Measurements from ENCODE around the gene NAIP. TPM values are rescaled to one million over a fixed set of nuclear protein-coding genes. Genes with fewer than 3 reads are reported as not detected.
"Not testable (repeated sequence)": the region's sequence is repeated elsewhere in the genome, so short reads cannot be mapped to it uniquely, and the experiment has no call there.

NAIP gene
- total RNA-seq, 1 experiment from 2014 or later = 1.9 TPM

DNA sequence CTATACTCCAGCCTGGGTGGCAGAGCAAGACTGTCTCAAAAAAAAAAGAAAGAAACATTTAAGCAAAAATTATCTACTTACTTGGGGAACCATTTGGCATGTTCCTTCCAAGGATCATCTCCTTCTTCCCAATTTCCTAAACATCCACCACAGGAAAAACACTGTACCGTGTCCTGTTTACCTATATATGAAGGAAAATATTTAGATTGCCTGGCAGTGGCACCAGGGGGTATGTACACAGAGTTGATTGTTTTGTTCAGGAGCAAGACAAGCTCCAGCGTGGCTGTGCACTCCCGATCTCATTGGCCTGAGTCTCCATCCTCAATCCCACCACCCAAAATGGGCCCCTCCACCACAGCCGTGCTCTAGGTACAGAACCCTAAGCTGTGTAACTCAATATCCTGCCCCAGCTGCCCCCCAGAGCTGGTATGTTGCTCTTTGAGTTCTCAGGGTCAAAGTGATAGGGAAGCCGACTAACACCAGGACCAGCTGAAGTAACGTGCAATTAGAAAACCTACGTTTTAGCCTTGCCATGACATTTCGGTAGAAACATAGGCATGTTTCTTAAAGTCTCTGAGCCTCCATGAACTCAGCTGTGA, 13.8 kb downstream of the NAIP start:
- DNase-seq (ENCODE audit: low spot score) = no peak
- Mint-ChIP-seq H3K9me3 (no peaks in the 10 kb centered on the region), H3K27me3 (ENCODE audit: low read depth) (no peaks in the 10 kb centered on the region), H3K36me3 (no peaks in the 10 kb centered on the region), H3K4me3 (no peak overlapping the region), H3K4me1 (peaks cover 3% of the 10 kb centered on the region; the same call in 1 of the 2 replicates), H3K27ac (no peak overlapping the region)
- CTCF ChIA-PET = no interaction called here
- TF ChIP-seq GABPB1 (CRISPR knock-in tag; IDR thresholded peaks at IDR 0.05) (0 out of 2 replicates have a peak, but pooled peaks have one; percentile 22), NFE2L1 (CRISPR knock-in tag; IDR thresholded peaks at IDR 0.05) (no peak)
- ATAC-seq = no peak
- POLR2A ChIA-PET = no interaction called here

DNA sequence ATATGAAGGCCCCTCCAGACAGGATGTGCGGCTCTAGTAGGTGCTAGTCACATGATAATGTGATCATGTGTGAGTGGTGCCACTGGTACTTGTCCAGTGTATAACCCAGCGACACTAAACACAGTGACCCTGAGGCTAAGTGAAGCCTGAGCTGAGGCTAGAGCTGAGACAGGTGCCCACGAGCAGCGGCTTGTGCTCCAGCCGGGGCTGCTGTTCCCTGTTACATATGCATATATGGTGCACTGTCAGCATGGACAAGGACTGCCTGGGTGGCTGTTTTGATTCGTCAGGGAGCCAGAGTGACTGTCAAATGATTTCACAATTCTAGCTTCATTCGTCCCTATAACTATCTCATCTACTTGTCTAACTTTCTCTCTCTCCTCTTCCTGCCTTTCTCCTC, 18.2 kb downstream of the NAIP start:
- DNase-seq (ENCODE audit: low spot score); H3K36me3 Mint-ChIP-seq; H3K27ac Mint-ChIP-seq; H3K27me3 Mint-ChIP-seq (ENCODE audit: low read depth); H3K9me3 Mint-ChIP-seq; H3K4me3 Mint-ChIP-seq; ATAC-seq; CTCF ChIA-PET; H3K4me1 Mint-ChIP-seq; POLR2A ChIA-PET: not testable (repeated sequence)

DNA sequence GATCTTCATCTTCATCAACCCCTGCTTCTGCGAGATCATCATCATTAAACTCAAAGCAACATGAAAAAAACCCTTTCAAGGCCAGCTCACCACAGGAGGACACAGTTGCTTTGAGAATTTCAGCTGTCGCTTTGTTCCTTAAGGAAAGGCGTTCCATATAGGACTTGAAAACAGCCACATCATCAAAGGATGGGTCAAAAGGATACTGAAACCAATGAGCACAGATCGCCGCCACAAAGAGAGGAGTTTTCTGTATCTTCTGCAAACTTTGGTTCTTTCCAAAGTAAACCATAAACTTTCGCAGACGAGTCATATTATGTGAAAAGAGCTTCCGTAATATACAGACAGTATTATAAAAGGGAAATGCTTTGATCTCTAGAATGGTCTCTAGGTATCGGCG, 40.3 kb downstream of the NAIP start:
- DNase-seq (ENCODE audit: low spot score); H3K27ac Mint-ChIP-seq; POLR2A ChIA-PET; H3K4me3 Mint-ChIP-seq; H3K9me3 Mint-ChIP-seq; ATAC-seq; CTCF ChIA-PET; H3K36me3 Mint-ChIP-seq; H3K4me1 Mint-ChIP-seq; H3K27me3 Mint-ChIP-seq (ENCODE audit: low read depth): not testable (repeated sequence)

DNA sequence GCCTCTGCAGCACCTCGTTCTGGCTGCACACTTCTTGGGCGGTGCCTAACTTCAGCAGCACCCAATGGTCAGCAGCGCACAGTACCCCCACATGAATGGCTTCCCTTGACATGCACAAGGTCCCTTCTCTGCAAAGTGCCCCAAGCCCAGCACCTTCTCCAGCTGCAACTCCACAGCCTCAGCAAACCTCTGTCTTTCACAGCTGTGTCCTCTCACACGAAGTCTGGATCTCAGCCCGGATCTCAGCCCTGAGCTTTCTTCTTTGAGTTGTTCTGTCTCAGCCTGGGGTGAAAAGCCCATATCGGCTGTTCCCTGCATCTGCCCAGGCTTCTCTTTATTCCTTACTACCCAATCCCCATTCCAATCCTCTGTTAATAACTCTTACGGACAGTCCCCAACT, 57.9 kb downstream of the NAIP start:
- CTCF ChIA-PET; H3K4me1 Mint-ChIP-seq; ATAC-seq; H3K27me3 Mint-ChIP-seq (ENCODE audit: low read depth); H3K9me3 Mint-ChIP-seq; DNase-seq (ENCODE audit: low spot score); POLR2A ChIA-PET; H3K4me3 Mint-ChIP-seq; H3K27ac Mint-ChIP-seq; H3K36me3 Mint-ChIP-seq: not testable (repeated sequence)

DNA sequence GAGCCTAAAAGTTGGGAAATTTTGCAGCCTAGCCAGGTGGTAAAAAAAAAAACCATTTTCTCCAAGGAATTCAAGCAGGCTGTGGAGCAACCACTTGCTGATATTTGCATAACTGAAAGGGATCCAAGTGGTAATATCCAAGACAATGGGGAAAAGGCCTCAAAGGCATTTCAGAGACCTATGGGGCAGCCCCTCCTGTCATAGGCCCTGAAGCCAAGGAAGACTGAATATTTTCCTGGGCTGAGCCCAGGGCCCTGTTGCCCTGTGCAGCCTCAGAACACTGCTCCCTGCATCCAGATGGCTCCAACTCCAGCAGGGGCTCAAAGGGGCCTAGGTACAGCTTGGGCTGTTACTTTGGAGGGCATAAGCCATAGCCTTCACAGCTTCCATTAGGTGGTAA, 60.6 kb downstream of the NAIP start:
- peak; percentile 99 for ATAC-seq
- H3K9me3 Mint-ChIP-seq; CTCF ChIA-PET; H3K4me1 Mint-ChIP-seq; H3K27me3 Mint-ChIP-seq (ENCODE audit: low read depth); DNase-seq (ENCODE audit: low spot score); POLR2A ChIA-PET; H3K36me3 Mint-ChIP-seq; H3K27ac Mint-ChIP-seq; H3K4me3 Mint-ChIP-seq: not testable (repeated sequence)

DNA sequence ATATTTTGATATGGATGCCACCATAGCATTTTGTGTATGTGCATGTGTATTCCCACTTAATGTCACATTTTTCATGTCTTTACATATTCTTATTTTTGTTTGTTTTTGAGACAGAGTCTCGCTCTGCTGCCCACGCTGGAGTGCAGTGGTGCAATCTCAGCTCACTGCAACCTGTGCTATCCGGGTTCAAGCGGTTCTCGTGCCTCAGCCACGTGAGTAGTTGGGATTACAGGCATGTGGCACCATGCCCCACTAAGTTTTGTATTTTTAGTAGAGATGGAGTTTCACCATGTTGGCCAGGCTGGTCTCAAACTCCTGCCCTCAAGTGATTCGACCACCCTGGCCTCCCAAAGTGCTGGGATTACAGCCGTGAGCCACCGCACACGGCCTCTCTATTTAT, 72.1 kb downstream of the NAIP start:
- H3K27ac Mint-ChIP-seq; ATAC-seq; CTCF ChIA-PET; H3K36me3 Mint-ChIP-seq; H3K9me3 Mint-ChIP-seq; H3K4me3 Mint-ChIP-seq; DNase-seq (ENCODE audit: low spot score); POLR2A ChIA-PET; H3K27me3 Mint-ChIP-seq (ENCODE audit: low read depth); H3K4me1 Mint-ChIP-seq: not testable (repeated sequence)

DNA sequence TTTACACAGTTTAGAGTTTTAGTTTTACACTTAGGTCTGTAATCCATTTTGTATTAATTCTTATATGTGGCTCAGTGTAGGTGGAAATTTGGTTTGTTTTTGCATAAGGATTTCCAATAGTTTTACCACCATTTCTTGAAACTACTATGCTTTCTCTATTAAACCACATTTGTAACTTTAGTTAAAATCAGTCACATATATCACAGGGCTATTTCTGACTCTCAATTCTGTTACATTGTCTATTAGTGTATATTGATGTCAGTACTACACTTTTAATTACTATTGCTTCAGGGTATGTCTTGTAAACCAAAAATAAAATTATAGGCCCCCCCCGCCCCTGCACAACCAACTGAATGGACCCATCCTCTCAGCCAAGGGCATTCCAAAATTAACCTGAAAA, 92.6 kb downstream of the NAIP start:
- H3K36me3 Mint-ChIP-seq; H3K4me3 Mint-ChIP-seq; CTCF ChIA-PET; H3K9me3 Mint-ChIP-seq; H3K4me1 Mint-ChIP-seq; DNase-seq (ENCODE audit: low spot score); H3K27me3 Mint-ChIP-seq (ENCODE audit: low read depth); ATAC-seq; POLR2A ChIA-PET; H3K27ac Mint-ChIP-seq: not testable (repeated sequence)

- H3K9me3 Mint-ChIP-seq; H3K27ac Mint-ChIP-seq; CTCF ChIA-PET; H3K4me1 Mint-ChIP-seq; H3K27me3 Mint-ChIP-seq (ENCODE audit: low read depth); DNase-seq (ENCODE audit: low spot score); H3K36me3 Mint-ChIP-seq; POLR2A ChIA-PET; H3K4me3 Mint-ChIP-seq: not testable (repeated sequence)
- ATAC-seq = peak; percentile 89
Observed at GRCh38 chr5:70931709-70932368, 93.3 kb downstream of the NAIP start.

- H3K4me1 Mint-ChIP-seq; H3K27ac Mint-ChIP-seq; H3K9me3 Mint-ChIP-seq; POLR2A ChIA-PET; H3K36me3 Mint-ChIP-seq; DNase-seq (ENCODE audit: low spot score); H3K4me3 Mint-ChIP-seq; H3K27me3 Mint-ChIP-seq (ENCODE audit: low read depth); CTCF ChIA-PET: not testable (repeated sequence)
- peak; percentile 40 for ATAC-seq
Observed at GRCh38 chr5:70925211-70925562, 100.0 kb downstream of the NAIP start.

Other genes starting within 250 kb of the NAIP start
- 10.6 to 16.5 TPM (median 13.9 TPM) in 3 replicates for gene SERF1A, start 124.7 kb downstream of the NAIP start, total RNA-seq (2021)
- 53.3 to 72.7 TPM (median 62.1 TPM) in 3 replicates for gene SMN1, start 100.3 kb downstream of the NAIP start, total RNA-seq (2021)
- 30.1 to 38.9 TPM (median 34.9 TPM) in 3 replicates for gene GTF2H2, start 42.3 kb upstream of the NAIP start, total RNA-seq (2021)